Peyer's patch (tissue), 4 donors: ENCODE results near the gene LIPJ.

ENCODE experiments used
- POLR2A ChIP-seq, 2 donors: fragments of 450-650 bp; IDR thresholded peaks; one replicate each; pipeline ENCODE4 v1.5.1; 2017; ENCODE audit warnings: antibody characterized with exemption in 2 of 2, mild to moderate bottlenecking in 2 of 2, moderate library complexity in 2 of 2
- TF ChIP-seq, protein P1 (sequence below), 6 experiments: fragments of 450-650 bp in 4 of 6; fragments of 200-600 bp in 2 of 6; sonication (generic) in 1 of 6; IDR thresholded peaks; one replicate each; pipeline ENCODE4 v1.5.1; 2017 to 2019; ENCODE audit warnings: antibody characterized with exemption in 6 of 6, mild to moderate bottlenecking in 3 of 6, moderate library complexity in 1 of 6

DNA sequence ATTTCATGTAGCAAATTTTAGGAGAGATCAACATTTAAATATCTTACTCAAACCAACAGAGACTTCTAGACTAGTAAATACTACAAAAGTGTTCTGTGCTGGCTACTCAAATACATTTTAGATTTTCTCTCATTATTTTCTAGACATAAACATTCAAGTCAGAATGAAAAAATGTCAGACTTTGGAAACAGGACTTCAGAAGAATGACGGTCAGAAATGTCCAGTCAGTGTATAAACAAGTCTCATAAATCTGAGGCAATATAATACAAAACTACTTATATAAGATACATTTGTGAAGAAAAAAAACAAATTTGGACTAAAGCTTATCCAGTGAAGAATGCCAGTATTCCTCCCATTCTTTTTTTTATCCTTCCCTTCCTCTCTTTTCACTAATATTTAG lies 29.3 kb upstream of the LIPJ start:
- TF ChIP-seq, protein P1, sequence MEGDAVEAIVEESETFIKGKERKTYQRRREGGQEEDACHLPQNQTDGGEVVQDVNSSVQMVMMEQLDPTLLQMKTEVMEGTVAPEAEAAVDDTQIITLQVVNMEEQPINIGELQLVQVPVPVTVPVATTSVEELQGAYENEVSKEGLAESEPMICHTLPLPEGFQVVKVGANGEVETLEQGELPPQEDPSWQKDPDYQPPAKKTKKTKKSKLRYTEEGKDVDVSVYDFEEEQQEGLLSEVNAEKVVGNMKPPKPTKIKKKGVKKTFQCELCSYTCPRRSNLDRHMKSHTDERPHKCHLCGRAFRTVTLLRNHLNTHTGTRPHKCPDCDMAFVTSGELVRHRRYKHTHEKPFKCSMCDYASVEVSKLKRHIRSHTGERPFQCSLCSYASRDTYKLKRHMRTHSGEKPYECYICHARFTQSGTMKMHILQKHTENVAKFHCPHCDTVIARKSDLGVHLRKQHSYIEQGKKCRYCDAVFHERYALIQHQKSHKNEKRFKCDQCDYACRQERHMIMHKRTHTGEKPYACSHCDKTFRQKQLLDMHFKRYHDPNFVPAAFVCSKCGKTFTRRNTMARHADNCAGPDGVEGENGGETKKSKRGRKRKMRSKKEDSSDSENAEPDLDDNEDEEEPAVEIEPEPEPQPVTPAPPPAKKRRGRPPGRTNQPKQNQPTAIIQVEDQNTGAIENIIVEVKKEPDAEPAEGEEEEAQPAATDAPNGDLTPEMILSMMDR (IDR thresholded peaks at IDR 0.05): no peak
- TF ChIP-seq POLR2A (IDR thresholded peaks at IDR 0.05): no peak
